GM13976 (cell line): ENCODE measurements around the gene SH3PXD2B.

Experiments used
- DNase-seq: peaks from one replicate; pipeline ENCODE4 v3.0.0; 2012; ENCODE audit warnings: low spot score
- in situ Hi-C: fragments of 300-500 bp; cut with MboI; formaldehyde crosslinking; loops from one replicate; pipeline ENCODE4 v1.12.0; 2022; ENCODE audit warnings: low sequenced_read_pairs, mixed read lengths, inconsistent platforms; ENCODE audit not compliant: unreplicated experiment
- TF ChIP-seq, protein P1 (sequence below): IDR thresholded peaks from 2 replicates; pipeline ENCODE4 v1.5.1; 2012; ENCODE audit warnings: borderline replicate concordance, mild to moderate bottlenecking; ENCODE audit not compliant: insufficient read depth; ENCODE audit errors: extremely low read depth, missing control alignments, control extremely low read depth

The SH3PXD2B gene

DNA sequence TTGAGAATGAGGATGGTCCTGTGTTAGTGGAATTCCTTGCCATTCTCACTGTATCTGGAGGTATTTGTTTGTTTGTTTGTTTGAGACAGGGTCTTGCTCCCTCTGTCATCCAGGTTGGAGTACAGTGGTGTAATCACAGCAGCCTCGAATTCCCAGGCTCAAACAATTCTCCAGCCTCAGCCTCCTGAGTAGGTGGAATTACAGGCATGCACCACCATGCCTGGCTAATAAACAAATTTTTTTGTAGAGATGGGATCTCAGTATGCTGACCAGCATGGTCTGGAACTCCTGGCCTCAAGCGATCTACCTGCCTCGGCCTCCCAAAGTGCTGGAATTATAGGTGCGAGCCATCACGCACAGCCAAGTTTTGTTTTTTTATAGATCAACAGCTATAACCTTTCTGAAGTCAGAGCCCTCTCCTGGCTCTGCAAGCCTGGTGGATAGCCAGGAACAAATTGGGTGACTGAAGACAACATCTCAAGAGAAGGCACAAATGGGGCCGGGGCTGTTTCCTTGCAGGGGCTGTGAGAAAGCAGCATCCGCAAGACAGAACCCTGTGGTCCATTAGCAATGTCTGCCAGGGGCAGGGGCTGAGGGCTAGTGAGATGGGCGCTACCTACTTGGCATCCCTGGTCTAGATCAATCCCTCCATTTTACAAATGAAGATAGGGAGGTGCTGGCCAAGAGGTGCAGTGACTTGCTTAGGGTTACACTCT, 18.8 kb downstream of the SH3PXD2B start:
- DNase-seq, result no peak
- TF ChIP-seq, protein P1, sequence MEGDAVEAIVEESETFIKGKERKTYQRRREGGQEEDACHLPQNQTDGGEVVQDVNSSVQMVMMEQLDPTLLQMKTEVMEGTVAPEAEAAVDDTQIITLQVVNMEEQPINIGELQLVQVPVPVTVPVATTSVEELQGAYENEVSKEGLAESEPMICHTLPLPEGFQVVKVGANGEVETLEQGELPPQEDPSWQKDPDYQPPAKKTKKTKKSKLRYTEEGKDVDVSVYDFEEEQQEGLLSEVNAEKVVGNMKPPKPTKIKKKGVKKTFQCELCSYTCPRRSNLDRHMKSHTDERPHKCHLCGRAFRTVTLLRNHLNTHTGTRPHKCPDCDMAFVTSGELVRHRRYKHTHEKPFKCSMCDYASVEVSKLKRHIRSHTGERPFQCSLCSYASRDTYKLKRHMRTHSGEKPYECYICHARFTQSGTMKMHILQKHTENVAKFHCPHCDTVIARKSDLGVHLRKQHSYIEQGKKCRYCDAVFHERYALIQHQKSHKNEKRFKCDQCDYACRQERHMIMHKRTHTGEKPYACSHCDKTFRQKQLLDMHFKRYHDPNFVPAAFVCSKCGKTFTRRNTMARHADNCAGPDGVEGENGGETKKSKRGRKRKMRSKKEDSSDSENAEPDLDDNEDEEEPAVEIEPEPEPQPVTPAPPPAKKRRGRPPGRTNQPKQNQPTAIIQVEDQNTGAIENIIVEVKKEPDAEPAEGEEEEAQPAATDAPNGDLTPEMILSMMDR, result no peak
- in situ Hi-C loops, result no loop called here

DNA sequence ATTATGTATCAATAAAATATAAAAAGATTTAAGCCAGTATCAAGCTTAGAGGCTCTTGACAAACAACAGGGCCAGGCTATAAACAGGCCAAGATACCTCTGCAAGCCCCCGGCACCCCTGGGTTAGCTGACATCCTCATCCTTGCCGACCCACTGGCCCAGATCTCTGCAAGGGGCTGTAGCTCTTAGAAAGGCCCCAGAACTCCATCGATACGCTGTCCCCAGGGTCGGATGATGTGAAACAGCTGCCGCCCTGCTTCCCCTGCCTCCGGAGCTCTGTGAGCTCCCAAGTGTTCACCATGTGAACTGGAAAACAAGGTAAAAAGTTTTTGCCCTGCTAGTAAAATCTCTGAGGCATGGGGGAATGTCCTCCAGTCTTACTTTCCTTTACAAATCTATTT, 20.1 kb downstream of the SH3PXD2B start:
- no peak for DNase-seq
- in situ Hi-C loops, result no loop called here
- TF ChIP-seq, protein P1, result no peak

DNA sequence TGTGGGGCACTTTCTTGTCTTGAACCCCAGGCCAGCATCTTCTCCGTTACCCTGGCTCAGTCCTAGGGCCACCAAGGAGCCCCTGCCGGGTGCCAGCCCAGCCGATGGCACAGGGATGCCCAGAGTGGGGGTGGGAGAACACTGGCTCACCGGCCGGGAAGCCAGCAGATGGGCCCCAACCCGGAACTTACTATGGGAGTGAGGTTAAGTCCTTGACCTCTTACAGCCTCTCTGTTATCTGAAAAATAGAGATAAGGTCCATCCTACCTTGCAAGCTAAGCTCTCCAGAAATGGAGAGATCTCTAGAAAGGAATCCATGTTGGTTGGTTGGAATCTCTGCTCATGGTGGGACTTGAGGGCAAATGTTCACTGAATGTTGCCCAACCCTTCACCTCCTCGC, 20.8 kb downstream of the SH3PXD2B start:
- TF ChIP-seq, protein P1, result no peak
- in situ Hi-C loops, result no loop called here
- no peak for DNase-seq

DNA sequence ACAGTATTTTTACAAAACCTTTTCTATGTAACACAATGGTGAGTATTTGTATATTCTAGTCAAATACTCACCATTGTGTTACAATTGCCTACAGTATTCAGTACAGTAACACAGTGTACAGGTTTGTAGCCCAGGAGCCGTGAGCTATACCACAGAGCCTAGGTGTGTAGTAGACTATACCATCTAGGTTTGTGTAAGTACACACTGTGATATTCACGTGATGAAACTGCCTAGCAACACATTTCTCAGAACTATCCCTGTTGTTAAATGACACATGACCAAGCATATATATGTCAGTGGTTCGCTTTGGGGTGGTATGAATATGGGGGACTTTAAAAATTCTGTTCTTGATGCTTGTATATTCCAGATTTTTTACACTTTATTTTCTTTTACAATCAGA, 21.3 kb downstream of the SH3PXD2B start:
- DNase-seq, result no peak
- in situ Hi-C loops, result no loop called here
- TF ChIP-seq, protein P1, result no peak

DNA sequence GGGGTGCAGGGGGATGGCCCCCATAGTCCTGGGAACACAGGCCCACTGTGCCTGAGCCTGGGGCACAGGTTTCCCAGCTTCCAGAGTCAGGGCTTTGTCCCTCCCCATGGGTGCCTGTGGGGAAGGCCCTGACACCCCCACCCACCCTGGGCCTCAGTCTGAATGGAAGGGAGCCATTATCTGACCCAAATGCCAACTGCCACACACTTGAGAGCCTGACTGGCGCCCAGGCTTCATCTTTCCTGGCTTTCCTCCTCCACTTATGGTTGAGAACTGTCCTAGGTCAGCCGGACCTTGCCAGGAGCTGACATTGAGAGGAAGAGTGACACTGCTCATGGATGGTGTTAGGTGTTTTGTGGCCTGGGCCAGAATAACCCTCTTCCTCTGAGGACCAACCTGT, 24.0 kb downstream of the SH3PXD2B start:
- TF ChIP-seq, protein P1, result no peak
- no peak for DNase-seq
- in situ Hi-C loops, result no loop called here

DNA sequence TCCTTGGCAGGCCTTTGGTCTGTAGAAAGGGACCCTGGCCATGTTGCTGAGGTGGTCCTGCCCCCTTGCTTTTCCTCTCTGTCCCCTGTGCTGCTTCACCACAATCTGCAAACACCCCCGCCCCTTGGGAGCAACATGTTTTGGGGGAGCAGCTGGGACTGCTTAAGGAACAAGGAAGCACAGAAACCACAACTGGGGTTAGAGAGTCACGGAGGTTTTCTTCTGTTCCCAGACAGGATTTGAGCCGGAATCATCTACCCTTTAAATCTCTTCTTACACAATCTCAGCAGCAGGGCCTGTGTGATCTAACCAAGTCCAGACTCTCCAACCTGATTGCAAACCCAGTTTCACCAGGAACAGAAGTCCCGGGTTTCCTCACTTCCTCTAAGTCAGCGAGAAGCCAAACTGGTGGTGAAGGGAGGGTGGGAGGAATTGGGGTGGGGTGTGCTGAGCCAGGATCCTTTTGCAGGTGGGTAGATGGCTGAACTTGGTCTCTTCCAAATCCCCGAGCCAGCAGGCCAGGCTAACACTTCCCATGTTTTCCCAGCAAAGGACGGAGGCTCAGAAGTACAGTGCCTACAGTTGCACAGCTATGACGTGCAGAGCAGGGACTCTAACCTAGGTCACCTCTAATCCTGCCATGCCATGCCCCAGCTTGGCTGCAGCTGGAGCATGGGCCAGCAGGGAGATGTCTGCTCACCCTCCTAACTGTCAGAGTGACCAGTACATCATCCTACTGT, 25.0 kb downstream of the SH3PXD2B start:
- DNase-seq, result no peak
- TF ChIP-seq, protein P1, result no peak
- in situ Hi-C loops, result no loop called here
